CD4-positive, alpha-beta memory T cell (primary cell): ENCODE results near the gene DLGAP1. TPM values are rescaled to one million over a fixed set of nuclear protein-coding genes. Genes with fewer than 3 reads are reported as not detected.
"Not testable (repeated sequence)": the region's sequence is repeated elsewhere in the genome, so short reads cannot be mapped to it uniquely, and the experiment has no call there.

Experiments used
- CTCF ChIA-PET: fragments of 350-600 bp; sonication (Branson Sonifier 250); formaldehyde crosslinking; loops from one replicate; lab custom pipeline; 2021; ENCODE audit warnings: inconsistent platforms; ENCODE audit not compliant: partially characterized antibody; lab: Charles Lee
- POLR2A ChIA-PET: fragments of 350-600 bp; sonication (Branson Sonifier 250); formaldehyde crosslinking; loops from one replicate; lab custom pipeline; 2021; ENCODE audit not compliant: partially characterized antibody; lab: Charles Lee
- DNase-seq, 5 donors: peaks; one replicate each; pipeline versions ENCODE4 v3.0.0 to v3.0.0-alpha.2; 2020 to 2022; ENCODE audit warnings: mixed read lengths in 1 of 5
- H3K27ac ChIP-seq: one replicate; pipeline ENCODE4 v1.7.0; 2013; ENCODE audit warnings: low read depth, low read length
- H3K27me3 ChIP-seq: 2 replicates; pipeline ENCODE4 v1.7.0; 2013; ENCODE audit warnings: mild to moderate bottlenecking, low read length, moderate library complexity; ENCODE audit not compliant: insufficient read depth
- H3K36me3 ChIP-seq: 2 replicates; pipeline ENCODE4 v1.7.0; 2013; ENCODE audit warnings: mild to moderate bottlenecking, low read length, moderate library complexity; ENCODE audit not compliant: insufficient read depth
- H3K4me1 ChIP-seq: 2 replicates; pipeline ENCODE4 v1.7.0; 2013; ENCODE audit warnings: mild to moderate bottlenecking, low read length, moderate library complexity; ENCODE audit not compliant: insufficient read depth
- H3K4me3 ChIP-seq, 2 donors: one replicate each; pipeline ENCODE4 v1.7.0; 2013; ENCODE audit warnings: low read length in 2 of 2, mild to moderate bottlenecking in 1 of 2
- H3K9me3 ChIP-seq, 2 donors: one replicate each; pipeline ENCODE4 v1.7.0; 2013; ENCODE audit warnings: low read length in 2 of 2, control low read depth in 1 of 2; ENCODE audit not compliant: control insufficient read depth in 1 of 2
- H3K27ac Mint-ChIP-seq, 7 donors: one replicate each; pipeline ENCODE4 v1.8.0; 2020 to 2021; ENCODE audit warnings: mixed read lengths in 7 of 7, mild to moderate bottlenecking in 6 of 7, inconsistent platforms in 3 of 7, moderate library complexity in 3 of 7
- H3K27me3 Mint-ChIP-seq, 2 donors: one replicate each; pipeline ENCODE4 v1.8.0; 2020 to 2021; ENCODE audit warnings: mixed read lengths in 2 of 2
- H3K36me3 Mint-ChIP-seq, 2 donors: one replicate each; pipeline ENCODE4 v1.8.0; 2020 to 2021; ENCODE audit warnings: mixed read lengths in 2 of 2, inconsistent platforms in 1 of 2, mild to moderate bottlenecking in 1 of 2
- H3K4me1 Mint-ChIP-seq, 4 donors: one replicate each; pipeline ENCODE4 v1.8.0; 2020 to 2021; ENCODE audit warnings: mixed read lengths in 4 of 4, mild to moderate bottlenecking in 1 of 4
- H3K4me3 Mint-ChIP-seq, 8 donors: one replicate each; pipeline ENCODE4 v1.8.0; 2020 to 2021; ENCODE audit warnings: mixed read lengths in 8 of 8, mild to moderate bottlenecking in 7 of 8, moderate library complexity in 6 of 8, inconsistent platforms in 3 of 8
- H3K9me3 Mint-ChIP-seq, 8 donors: one replicate each; pipeline ENCODE4 v1.8.0; 2020 to 2021; ENCODE audit warnings: mixed read lengths in 8 of 8, mild to moderate bottlenecking in 5 of 8, inconsistent platforms in 3 of 8, moderate library complexity in 1 of 8
- intact Hi-C: fragments of 100-400 bp; cut with micrococcal nuclease; formaldehyde crosslinking; loops from one replicate; pipeline ENCODE4 v1.15.1; 2023
- polyA plus RNA-seq, 2 donors: library from polyadenylated mRNA; unstranded; fragments of 300-500 nt; fragmentation: Illumina TruSeq; gene quantifications; one replicate each; pipeline ENCODE4 v1.2.3, GENCODE V29; 2021
- total RNA-seq, 2 experiments: library from RNA; stranded (reverse); gene quantifications; one replicate each; pipeline ENCODE4 v1.2.3, GENCODE V29; 2021

The DLGAP1 gene
- total and polyA plus RNA-seq, 4 experiments from 2014 or later, result 0.17 to 0.71 (median 0.45) TPM

DNA sequence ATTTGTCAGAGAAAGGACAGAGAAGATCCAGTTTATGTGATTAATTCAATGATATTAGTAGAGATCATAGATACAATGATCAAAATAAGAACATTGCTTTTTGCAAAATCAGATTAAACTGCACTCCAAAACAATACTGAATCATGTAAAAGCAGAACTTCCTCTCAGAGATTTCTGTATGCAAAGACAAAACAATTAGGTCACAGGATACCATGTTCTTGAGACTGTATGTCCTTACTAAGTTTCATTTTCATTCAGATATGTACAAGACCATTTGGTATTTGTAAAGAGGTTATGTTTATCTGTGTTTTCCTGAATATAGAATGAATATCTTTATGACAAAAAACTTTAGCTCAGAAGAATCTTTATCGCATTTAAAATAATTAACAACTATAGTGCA lies 161.8 kb downstream of the DLGAP1 start:
- DNase-seq, result no peak
- ChIA-PET POLR2A (no interaction called here), CTCF (interaction anchor here (0.6 kb wide), 1 partner anchor 75 kb away, joined by 5 read pairs; no protein-coding TSS in a partner anchor)
- Mint-ChIP-seq H3K36me3 (no peaks in the 10 kb centered on the region), H3K27me3 (no peaks in the 10 kb centered on the region), H3K9me3 (peaks cover 4 to 17% (median 6%) of the 10 kb centered on the region in 8 donors), H3K27ac (peak overlapping the region in 1 of 7 donors; percentile 13), H3K4me3 (no peak overlapping the region), H3K4me1 (no peaks in the 10 kb centered on the region)
- no peaks in the 10 kb centered on the region for H3K4me1 ChIP-seq
- H3K27me3 ChIP-seq, result no peaks in the 10 kb centered on the region
- H3K27ac ChIP-seq, result no peak overlapping the region
- no peak overlapping the region for H3K4me3 ChIP-seq
- intact Hi-C loops, result no loop called here
- no peaks in the 10 kb centered on the region for H3K9me3 ChIP-seq
- no peaks in the 10 kb centered on the region for H3K36me3 ChIP-seq

DNA sequence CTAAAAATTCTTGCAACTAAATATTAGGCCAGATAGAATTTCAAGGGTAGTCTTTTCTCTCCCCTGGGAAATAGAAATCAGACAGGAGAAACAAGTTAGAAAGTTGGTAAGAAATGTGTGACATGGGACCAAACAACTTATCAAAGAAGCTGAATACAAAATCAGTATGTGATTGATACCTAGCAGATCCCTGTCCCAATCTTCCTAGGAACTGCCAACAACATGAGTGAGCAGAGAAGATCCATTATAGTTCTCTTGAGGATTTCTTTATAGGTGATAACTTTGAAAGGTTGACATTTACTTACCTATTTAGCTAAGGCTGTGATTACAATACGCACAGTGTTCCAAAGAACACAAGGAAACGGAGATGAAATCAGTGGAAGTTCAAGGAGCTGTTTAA lies 162.4 kb downstream of the DLGAP1 start:
- Histone ChIP-seq H3K27ac (no peak overlapping the region), H3K4me1 (no peaks in the 10 kb centered on the region), H3K4me3 (no peak overlapping the region), H3K36me3 (no peaks in the 10 kb centered on the region), H3K27me3 (no peaks in the 10 kb centered on the region), H3K9me3 (no peaks in the 10 kb centered on the region)
- CTCF ChIA-PET, result interaction anchor here (0.6 kb wide), 1 partner anchor 74 kb away, joined by 5 read pairs; no protein-coding TSS in a partner anchor
- peaks cover 1 to 15% (median 5%) of the 10 kb centered on the region in 8 donors for H3K9me3 Mint-ChIP-seq
- no peaks in the 10 kb centered on the region for H3K27me3 Mint-ChIP-seq
- intact Hi-C loops, result no loop called here
- no peak overlapping the region for H3K27ac Mint-ChIP-seq
- H3K4me1 Mint-ChIP-seq, result no peaks in the 10 kb centered on the region
- no peaks in the 10 kb centered on the region for H3K36me3 Mint-ChIP-seq
- POLR2A ChIA-PET, result no interaction called here
- H3K4me3 Mint-ChIP-seq, result no peak overlapping the region
- no peak for DNase-seq

DNA sequence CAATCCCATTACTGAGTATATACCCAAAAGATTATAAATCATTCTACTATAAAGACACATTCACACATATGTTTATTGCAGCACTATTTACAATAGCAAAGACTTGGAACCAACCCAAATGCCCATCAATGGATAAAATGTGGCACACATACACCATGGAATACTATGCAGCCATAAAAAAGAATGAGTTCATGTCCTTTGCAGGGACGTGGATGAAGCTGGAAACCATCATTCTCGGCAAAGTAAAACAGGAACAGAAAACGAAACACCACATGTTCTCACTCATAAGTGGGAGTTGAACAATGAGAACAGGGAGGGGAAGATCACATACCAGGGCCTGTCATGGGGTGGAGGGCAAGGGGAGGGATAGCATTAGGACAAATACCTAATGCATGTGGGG lies 167.8 kb downstream of the DLGAP1 start:
- H3K27me3 Mint-ChIP-seq, DNase-seq, H3K9me3 ChIP-seq, H3K36me3 Mint-ChIP-seq, intact Hi-C loops, H3K27ac ChIP-seq, H3K4me3 ChIP-seq, POLR2A ChIA-PET, H3K4me3 Mint-ChIP-seq, H3K27me3 ChIP-seq, H3K4me1 ChIP-seq, H3K27ac Mint-ChIP-seq, H3K4me1 Mint-ChIP-seq, CTCF ChIA-PET, H3K36me3 ChIP-seq: not testable (repeated sequence)
- peaks cover 2 to 18% (median 5%) of the 10 kb centered on the region in 8 donors for H3K9me3 Mint-ChIP-seq

DNA sequence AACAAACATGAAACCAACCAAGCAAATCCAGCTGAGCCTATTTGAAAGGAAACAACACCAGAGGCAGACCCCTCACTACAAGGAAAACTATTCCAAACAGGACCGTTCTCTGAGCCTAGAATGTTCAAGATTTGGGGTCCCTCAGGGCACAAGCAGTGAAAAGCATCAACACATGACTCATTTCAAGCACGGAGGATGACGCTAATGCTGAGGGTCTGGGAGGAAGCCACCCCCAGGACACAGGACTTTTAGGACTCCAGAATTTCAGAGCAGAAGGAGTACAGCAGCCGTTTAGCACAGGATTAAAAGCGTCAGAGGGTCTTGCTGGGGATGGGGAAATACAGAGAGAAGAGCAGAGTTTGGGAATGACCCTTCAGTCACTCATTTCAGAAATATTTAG lies 168.9 kb downstream of the DLGAP1 start:
- ChIA-PET CTCF (no interaction called here), POLR2A (no interaction called here)
- Mint-ChIP-seq H3K27ac (no peak overlapping the region), H3K4me1 (no peaks in the 10 kb centered on the region), H3K9me3 (peaks cover 2 to 18% (median 5%) of the 10 kb centered on the region in 8 donors), H3K36me3 (no peaks in the 10 kb centered on the region), H3K4me3 (no peak overlapping the region), H3K27me3 (no peaks in the 10 kb centered on the region)
- H3K4me3 ChIP-seq, result no peak overlapping the region
- no peak for DNase-seq
- no peaks in the 10 kb centered on the region for H3K27me3 ChIP-seq
- H3K36me3 ChIP-seq, result no peaks in the 10 kb centered on the region
- H3K27ac ChIP-seq, result no peak overlapping the region
- no peaks in the 10 kb centered on the region for H3K4me1 ChIP-seq
- intact Hi-C loops, result no loop called here
- H3K9me3 ChIP-seq, result no peaks in the 10 kb centered on the region

DNA sequence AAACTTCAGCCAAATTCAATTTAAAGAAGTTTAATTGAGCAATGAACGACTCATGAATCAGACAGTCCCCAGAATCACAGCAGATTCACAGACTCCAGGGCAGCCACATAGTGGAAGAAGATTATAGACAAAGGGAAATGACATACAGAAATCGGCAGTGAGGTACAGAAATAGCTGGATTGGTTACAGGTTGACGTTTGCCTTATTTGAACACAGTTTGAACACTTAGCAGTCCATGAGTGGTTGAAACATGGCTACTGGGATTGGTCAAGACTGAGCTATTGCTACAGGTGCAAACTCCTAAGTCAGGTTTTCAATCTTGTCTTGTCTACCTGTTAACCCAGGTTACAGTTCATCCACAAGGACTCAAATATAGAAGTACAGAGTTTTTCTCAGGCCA lies 169.6 kb downstream of the DLGAP1 start:
- ChIA-PET CTCF (no interaction called here), POLR2A (no interaction called here)
- intact Hi-C loops, result no loop called here
- H3K9me3 ChIP-seq, result no peaks in the 10 kb centered on the region
- no peaks in the 10 kb centered on the region for H3K4me1 Mint-ChIP-seq
- DNase-seq, result no peak
- H3K36me3 Mint-ChIP-seq, result no peaks in the 10 kb centered on the region
- no peaks in the 10 kb centered on the region for H3K27me3 ChIP-seq
- H3K4me1 ChIP-seq, result no peaks in the 10 kb centered on the region
- H3K9me3 Mint-ChIP-seq, result peaks cover 2 to 18% (median 5%) of the 10 kb centered on the region in 8 donors
- no peak overlapping the region for H3K4me3 ChIP-seq
- H3K36me3 ChIP-seq, result no peaks in the 10 kb centered on the region
- H3K27ac Mint-ChIP-seq, result no peak overlapping the region
- H3K4me3 Mint-ChIP-seq, result no peak overlapping the region
- no peaks in the 10 kb centered on the region for H3K27me3 Mint-ChIP-seq
- H3K27ac ChIP-seq, result no peak overlapping the region

DNA sequence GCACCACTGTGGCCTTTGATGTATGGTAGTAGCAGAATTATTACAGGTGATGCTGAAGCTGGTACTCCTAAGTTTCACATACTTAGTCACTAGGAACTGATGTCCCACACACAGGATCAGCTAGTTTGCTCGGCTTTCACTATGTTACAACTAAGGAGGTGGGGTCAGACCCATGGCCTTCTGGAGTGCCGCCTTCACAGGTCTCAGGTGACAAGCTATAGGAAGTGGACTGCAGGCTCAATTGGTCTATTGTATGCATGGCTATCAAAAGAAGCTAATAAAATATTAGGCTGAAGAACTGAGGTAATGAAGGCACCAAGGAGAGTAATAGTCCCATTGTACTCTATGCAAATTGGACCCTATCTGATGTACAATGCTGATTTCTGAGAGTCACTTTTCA lies 170.6 kb downstream of the DLGAP1 start:
- Histone ChIP-seq H3K9me3 (no peaks in the 10 kb centered on the region), H3K27me3 (no peaks in the 10 kb centered on the region), H3K36me3 (no peaks in the 10 kb centered on the region), H3K4me1 (no peaks in the 10 kb centered on the region), H3K4me3 (no peak overlapping the region), H3K27ac (no peak overlapping the region)
- Mint-ChIP-seq H3K27ac (no peak overlapping the region), H3K36me3 (no peaks in the 10 kb centered on the region), H3K27me3 (no peaks in the 10 kb centered on the region), H3K9me3 (peaks cover 0 to 18% (median 5%) of the 10 kb centered on the region in 8 donors), H3K4me3 (no peak overlapping the region), H3K4me1 (no peaks in the 10 kb centered on the region)
- POLR2A ChIA-PET, result no interaction called here
- no peak for DNase-seq
- intact Hi-C loops, result no loop called here
- CTCF ChIA-PET, result no interaction called here

DNA sequence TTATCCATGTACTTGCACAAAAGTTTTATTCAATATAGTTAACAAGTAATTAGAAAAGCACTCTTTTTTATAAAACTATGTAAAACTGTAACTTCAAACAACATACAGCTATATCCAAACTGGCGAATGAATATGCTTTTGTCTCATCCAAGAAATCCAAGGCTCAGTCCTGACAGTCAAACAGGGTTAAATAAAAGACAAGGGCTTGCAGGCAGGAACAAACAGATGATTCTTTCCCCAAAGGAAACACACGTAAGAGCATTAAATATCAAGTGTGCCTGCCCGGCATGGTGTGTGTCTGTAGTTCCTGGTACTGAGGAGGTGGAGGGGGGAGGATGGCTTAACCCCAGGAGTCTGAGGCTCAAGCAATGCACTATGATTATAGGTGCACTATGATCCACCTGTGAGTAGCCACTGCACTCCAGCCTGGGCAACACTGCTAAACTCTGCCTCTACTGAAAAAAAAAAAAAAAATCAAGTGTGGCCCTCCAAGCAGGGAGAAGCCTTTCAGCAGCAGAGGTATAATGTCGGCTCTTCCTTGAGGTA lies 171.3 kb downstream of the DLGAP1 start:
- no peak for DNase-seq
- Mint-ChIP-seq H3K36me3 (no peaks in the 10 kb centered on the region), H3K27ac (no peak overlapping the region), H3K9me3 (peaks cover 0 to 14% (median 4%) of the 10 kb centered on the region in 8 donors), H3K4me1 (no peaks in the 10 kb centered on the region), H3K27me3 (no peaks in the 10 kb centered on the region), H3K4me3 (no peak overlapping the region)
- H3K4me3 ChIP-seq, result no peak overlapping the region
- intact Hi-C loops, result no loop called here
- no peaks in the 10 kb centered on the region for H3K27me3 ChIP-seq
- no peaks in the 10 kb centered on the region for H3K9me3 ChIP-seq
- no peaks in the 10 kb centered on the region for H3K4me1 ChIP-seq
- ChIA-PET CTCF (no interaction called here), POLR2A (no interaction called here)
- H3K36me3 ChIP-seq, result no peaks in the 10 kb centered on the region
- no peak overlapping the region for H3K27ac ChIP-seq
